ENCODE measurements around the gene TAGAP.

GRCh38 chr6:159041181-159041580 is 3.6 kb downstream of the TAGAP start:
- TF ChIP-seq CTCF (IDR thresholded peaks at IDR 0.05) (no peak), EZH2 (IDR thresholded peaks at IDR 0.05; ENCODE audit: borderline replicate concordance, insufficient read depth, low read depth, low read length, poor library complexity, severe bottlenecking) (no peak)
